Measurements from ENCODE around the gene EXOSC7.

DNA sequence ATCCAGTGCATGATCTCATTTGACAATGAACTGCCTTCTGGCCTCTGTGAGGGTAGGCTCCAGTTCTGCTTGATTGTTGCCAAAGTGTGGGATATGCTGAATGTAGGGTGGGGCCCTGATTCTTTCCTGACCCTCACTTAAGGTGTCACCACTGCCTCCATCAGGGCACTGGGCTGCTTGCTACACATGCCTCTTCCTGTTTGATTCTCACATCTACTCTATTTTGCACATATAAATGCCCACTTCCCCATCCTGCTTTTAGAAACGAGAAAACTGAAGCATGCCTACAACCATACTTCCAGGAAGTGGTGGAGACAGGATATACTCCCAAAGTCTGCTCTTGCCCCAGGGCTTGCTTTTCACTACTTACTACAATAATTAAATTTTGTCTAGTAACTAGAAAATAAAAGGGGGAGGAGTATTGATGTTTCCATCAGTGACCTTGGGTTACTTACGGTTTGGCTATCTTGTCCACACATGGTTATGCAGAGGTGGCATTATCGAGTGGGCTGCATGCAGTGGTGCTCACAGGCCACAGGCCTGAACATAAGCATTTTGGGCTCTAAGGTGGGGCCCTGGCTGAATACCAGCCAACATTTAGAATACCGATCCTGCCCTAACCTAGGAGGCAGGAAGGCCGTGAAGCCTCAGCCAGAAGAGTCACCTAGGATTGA lies 6.8 kb upstream of the EXOSC7 start:
- TF ChIP-seq CTCF (IDR thresholded peaks at IDR 0.05; ENCODE audit: poor library complexity, severe bottlenecking) (no peak), EZH2 (IDR thresholded peaks at IDR 0.05; ENCODE audit: borderline replicate concordance, insufficient read depth, low read length, poor library complexity, severe bottlenecking) (no peak), POLR2AphosphoS5 (IDR thresholded peaks at IDR 0.05) (no peak), RAD21 (conservative IDR thresholded peaks at IDR 0.05) (no peak), EP300 (conservative IDR thresholded peaks at IDR 0.05; ENCODE audit: poor library complexity, severe bottlenecking) (no peak), TAF1 (IDR thresholded peaks at IDR 0.05; ENCODE audit: low read depth) (no peak), SMC3 (conservative IDR thresholded peaks at IDR 0.05; ENCODE audit: poor library complexity) (no peak)
